Stimulated activated CD4-positive, alpha-beta T cell treated with anti-CD3 and anti-CD28 coated beads, Interleukin-15, amount 100 ng/mL, for 1 hour (primary cell): ENCODE data around the gene NPW.

Source experiments
- DNase-seq, 2 donors: peaks; one replicate each; pipeline ENCODE4 v3.0.0-alpha.2; 2020; ENCODE audit warnings: low read depth in 1 of 2, low spot score in 1 of 2

Gene NPW

GRCh38 chr16:1984347-1985225 lies 35.0 kb upstream of the NPW start:
- DNase-seq, result no peak

GRCh38 chr16:1985466-1986150 lies 34.0 kb upstream of the NPW start:
- DNase-seq, result no peak

- no peak for DNase-seq
These were observed 32.4 kb upstream of the NPW start for GRCh38 chr16:1987198-1987597.

GRCh38 chr16:1989209-1990100 lies 30.1 kb upstream of the NPW start, which contains the start of gene SYNGR3:
SYNGR3 (plus strand) TSS chr16:1989970; CDS start chr16:1990103, 133 bp downstream.
- no peak for DNase-seq

GRCh38 chr16:1990101-1990350 lies 29.6 kb upstream of the NPW start:
- DNase-seq, result no peak

GRCh38 chr16:1990351-1991134 lies 29.0 kb upstream of the NPW start:
- DNase-seq, result no peak

GRCh38 chr16:1991135-1991551 lies 28.4 kb upstream of the NPW start:
- peak in 1 of 2 donors; percentile 26 for DNase-seq

GRCh38 chr16:1991588-1991947 lies 28.0 kb upstream of the NPW start:
- DNase-seq, result no peak

GRCh38 chr16:1991948-1992703 lies 27.5 kb upstream of the NPW start:
- peak; percentile 97 to 99 for DNase-seq

GRCh38 chr16:1992704-1993317 lies 26.8 kb upstream of the NPW start:
- no peak for DNase-seq

GRCh38 chr16:1993731-1994131 lies 25.9 kb upstream of the NPW start:
- DNase-seq, result no peak

- DNase-seq, result no peak
These were observed 21.9 kb upstream of the NPW start for GRCh38 chr16:1997494-1998359.

GRCh38 chr16:1998360-1998835 lies 21.2 kb upstream of the NPW start:
- DNase-seq, result no peak

GRCh38 chr16:1998852-1999801 lies 20.5 kb upstream of the NPW start:
- no peak for DNase-seq

GRCh38 chr16:1999866-2000514 lies 19.6 kb upstream of the NPW start:
- no peak for DNase-seq

GRCh38 chr16:2001035-2001434 lies 18.6 kb upstream of the NPW start:
- DNase-seq, result no peak
